MM.1S (cell line): Measurements from ENCODE around the gene C6orf136.

ENCODE experiments used
- DNase-seq: peaks from one replicate; pipeline ENCODE4 v3.0.0-alpha.2; 2015
- H2AFZ ChIP-seq: fragments of 300-600 bp; sonication (generic); 2 replicates; pipeline ENCODE4 v1.6.0; 2016; ENCODE audit warnings: antibody characterized with exemption, low read length
- H3F3A ChIP-seq: fragments of 300-600 bp; sonication (generic); 2 replicates; pipeline ENCODE4 v1.6.1; 2016; ENCODE audit warnings: mild to moderate bottlenecking, antibody characterized with exemption, low read length, moderate library complexity, mixed read lengths; ENCODE audit not compliant: insufficient read depth
- H3K27ac ChIP-seq: fragments of 300-600 bp; sonication (generic); 2 replicates; pipeline ENCODE4 v1.5.1; 2016; ENCODE audit warnings: mild to moderate bottlenecking, low read length
- H3K27me3 ChIP-seq: fragments of 300-600 bp; sonication (generic); replicated peaks from 2 replicates; pipeline ENCODE4 v1.6.0; 2016; ENCODE audit warnings: low read length; ENCODE audit not compliant: insufficient read depth
- H3K36me3 ChIP-seq: fragments of 300-600 bp; sonication (generic); replicated peaks from 2 replicates; pipeline ENCODE4 v1.6.1; 2016; ENCODE audit warnings: mild to moderate bottlenecking, low read length, mixed read lengths; ENCODE audit not compliant: insufficient read depth
- H3K4me1 ChIP-seq: fragments of 300-600 bp; sonication (generic); 2 replicates; pipeline ENCODE4 v1.6.1; 2016; ENCODE audit warnings: low read length, mixed read lengths
- H3K4me2 ChIP-seq: fragments of 300-600 bp; sonication (generic); 2 replicates; pipeline ENCODE4 v1.6.0; 2016; ENCODE audit warnings: low read depth, low read length
- H3K4me3 ChIP-seq: fragments of 300-600 bp; sonication (generic); 2 replicates; pipeline ENCODE4 v1.5.1; 2016; ENCODE audit warnings: low read length, mixed read lengths
- H3K79me2 ChIP-seq: fragments of 300-600 bp; sonication (generic); 2 replicates; pipeline ENCODE4 v1.6.1; 2016; ENCODE audit warnings: mixed run types, low read length, mixed read lengths
- H3K9ac ChIP-seq: fragments of 300-600 bp; sonication (generic); 2 replicates; pipeline ENCODE4 v1.6.1; 2016; ENCODE audit warnings: low read length, mixed read lengths
- H3K9me2 ChIP-seq: fragments of 300-600 bp; sonication (generic); replicated peaks from 2 replicates; pipeline ENCODE4 v1.6.1; 2016; ENCODE audit warnings: mild to moderate bottlenecking, low read length, mixed read lengths; ENCODE audit not compliant: insufficient read depth
- H3K9me3 ChIP-seq: fragments of 300-600 bp; sonication (generic); replicated peaks from 2 replicates; pipeline ENCODE4 v1.6.1; 2016; ENCODE audit warnings: mild to moderate bottlenecking, low read length, mixed read lengths; ENCODE audit not compliant: insufficient read depth
- H4K20me1 ChIP-seq: fragments of 300-600 bp; sonication (generic); 2 replicates; pipeline ENCODE4 v1.6.1; 2016; ENCODE audit warnings: mild to moderate bottlenecking, low read length, moderate library complexity, mixed read lengths; ENCODE audit not compliant: insufficient read depth
- EZH2 ChIP-seq: fragments of 300-600 bp; sonication (generic); optimal IDR thresholded peaks from 2 replicates; pipeline ENCODE3; 2017; ENCODE audit warnings: low read depth, mild to moderate bottlenecking, antibody characterized with exemption, low read length, mixed read lengths
- EZH2phosphoT487 ChIP-seq: fragments of 300-600 bp; sonication (generic); IDR thresholded peaks from 2 replicates; pipeline ENCODE4 v1.6.1; 2018; ENCODE audit warnings: antibody characterized with exemption, low read length
- TF ChIP-seq, protein P1 (sequence below): fragments of 300-600 bp; sonication (generic); IDR thresholded peaks from 2 replicates; pipeline ENCODE4 v1.5.1; 2016; ENCODE audit warnings: antibody characterized with exemption, low read length, mixed read lengths

Gene C6orf136

DNA sequence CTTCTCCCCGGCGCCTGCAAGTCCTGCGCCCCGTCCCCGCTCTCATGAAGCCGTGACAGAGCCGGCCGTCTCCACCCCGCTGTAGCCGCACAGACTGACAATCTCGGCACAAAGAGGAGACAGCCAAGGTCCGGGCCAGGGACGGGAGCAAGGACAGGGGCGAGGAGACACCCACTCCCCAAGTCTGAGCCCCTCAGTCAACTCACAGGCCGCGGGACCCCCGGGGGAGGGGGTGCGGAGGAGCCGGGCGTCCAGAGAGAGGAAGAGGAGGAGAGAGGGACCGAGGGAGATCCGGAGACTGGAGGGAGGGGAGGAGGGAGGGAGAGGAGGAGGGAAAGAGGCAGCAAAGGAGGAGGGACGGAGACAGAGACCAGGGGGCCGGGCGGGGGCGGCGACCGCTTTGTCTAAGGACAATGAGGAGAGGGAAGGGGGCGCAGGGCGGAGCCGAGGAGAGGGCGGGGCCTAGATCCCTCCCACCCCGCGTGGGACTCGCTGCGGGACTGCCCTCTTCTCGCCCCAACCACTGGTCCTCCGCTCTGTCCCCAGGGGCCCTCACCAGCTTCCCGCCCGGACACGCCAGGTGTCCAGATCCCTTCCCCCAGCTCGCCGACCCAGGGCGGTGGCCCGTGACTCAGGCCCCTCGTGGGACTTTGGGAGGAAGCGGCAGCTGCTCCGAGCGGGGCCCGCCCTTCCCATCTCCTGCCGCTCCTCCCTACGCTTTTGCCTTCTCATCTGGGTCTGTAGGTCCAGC, 40.1 kb downstream of the C6orf136 start:
- no peaks in the 10 kb centered on the region for H3K9me2 ChIP-seq
- H3K9ac ChIP-seq, result peak overlapping the region; percentile 56
- H4K20me1 ChIP-seq, result no peaks in the 10 kb centered on the region
- H3K4me1 ChIP-seq, result peaks cover 27% of the 10 kb centered on the region
- no peaks in the 10 kb centered on the region for H3K27me3 ChIP-seq
- H3K4me2 ChIP-seq, result peak overlapping the region; percentile 90; the same call in 1 of the 2 replicates
- TF ChIP-seq EZH2 (no peak), EZH2phosphoT487 (no peak)
- TF ChIP-seq, protein P1, sequence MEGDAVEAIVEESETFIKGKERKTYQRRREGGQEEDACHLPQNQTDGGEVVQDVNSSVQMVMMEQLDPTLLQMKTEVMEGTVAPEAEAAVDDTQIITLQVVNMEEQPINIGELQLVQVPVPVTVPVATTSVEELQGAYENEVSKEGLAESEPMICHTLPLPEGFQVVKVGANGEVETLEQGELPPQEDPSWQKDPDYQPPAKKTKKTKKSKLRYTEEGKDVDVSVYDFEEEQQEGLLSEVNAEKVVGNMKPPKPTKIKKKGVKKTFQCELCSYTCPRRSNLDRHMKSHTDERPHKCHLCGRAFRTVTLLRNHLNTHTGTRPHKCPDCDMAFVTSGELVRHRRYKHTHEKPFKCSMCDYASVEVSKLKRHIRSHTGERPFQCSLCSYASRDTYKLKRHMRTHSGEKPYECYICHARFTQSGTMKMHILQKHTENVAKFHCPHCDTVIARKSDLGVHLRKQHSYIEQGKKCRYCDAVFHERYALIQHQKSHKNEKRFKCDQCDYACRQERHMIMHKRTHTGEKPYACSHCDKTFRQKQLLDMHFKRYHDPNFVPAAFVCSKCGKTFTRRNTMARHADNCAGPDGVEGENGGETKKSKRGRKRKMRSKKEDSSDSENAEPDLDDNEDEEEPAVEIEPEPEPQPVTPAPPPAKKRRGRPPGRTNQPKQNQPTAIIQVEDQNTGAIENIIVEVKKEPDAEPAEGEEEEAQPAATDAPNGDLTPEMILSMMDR, result no peak
- peak overlapping the region; percentile 69; the same call in 1 of the 2 replicates for H3K27ac ChIP-seq
- H3F3A ChIP-seq, result peaks cover 49% of the 10 kb centered on the region
- H3K36me3 ChIP-seq, result no peaks in the 10 kb centered on the region
- peak overlapping the region; percentile 60 for H2AFZ ChIP-seq
- peak overlapping the region; percentile 87 for H3K4me3 ChIP-seq
- DNase-seq, result peak; percentile 61
- no peaks in the 10 kb centered on the region for H3K9me3 ChIP-seq
- peaks cover 54% of the 10 kb centered on the region for H3K79me2 ChIP-seq

DNA sequence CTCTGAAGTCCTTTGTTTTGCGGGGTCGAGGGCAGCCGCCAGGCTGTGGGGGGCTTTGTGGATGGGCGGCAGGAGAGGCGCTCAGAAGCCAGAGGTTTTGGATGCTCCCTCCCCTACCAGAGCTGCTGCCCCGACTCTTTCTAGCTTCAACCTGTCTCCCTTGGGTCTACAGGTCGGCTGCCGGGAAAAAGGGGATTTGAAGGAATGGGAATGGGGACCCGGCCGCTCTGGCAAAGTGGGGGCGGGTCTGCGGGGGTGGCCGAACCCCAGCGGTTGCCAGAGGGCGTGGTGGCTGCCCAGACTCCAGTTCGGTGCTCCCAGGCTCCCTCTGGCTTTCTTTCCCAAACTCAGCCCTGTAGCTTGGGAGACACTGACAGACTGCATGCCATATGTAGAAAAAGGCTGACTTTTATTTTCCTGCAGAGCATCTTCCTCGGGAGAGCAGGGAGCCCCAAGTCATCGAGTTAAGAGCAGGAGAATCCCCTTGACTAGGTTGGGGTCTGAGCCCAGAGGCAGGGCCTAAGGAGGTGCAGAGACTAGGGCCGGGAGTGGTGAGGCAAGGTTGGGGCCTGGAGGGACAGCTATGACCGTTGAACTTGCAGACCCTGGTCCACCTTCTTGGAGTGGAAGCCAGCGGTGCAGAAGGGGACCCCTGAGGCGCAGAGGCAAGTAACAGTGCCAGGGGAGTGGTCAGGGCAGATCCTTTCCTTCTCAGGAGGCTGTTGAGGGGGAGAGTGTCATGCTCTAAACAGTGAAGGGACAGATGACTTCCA, 40.9 kb downstream of the C6orf136 start:
- Histone ChIP-seq H3F3A (peaks cover 42% of the 10 kb centered on the region), H3K36me3 (no peaks in the 10 kb centered on the region), H3K27ac (peak overlapping the region; percentile 69; the same call in 1 of the 2 replicates), H3K79me2 (peaks cover 46% of the 10 kb centered on the region), H2AFZ (peak overlapping the region; percentile 60), H3K4me2 (peak overlapping the region; percentile 90; the same call in 1 of the 2 replicates), H3K4me1 (peaks cover 25% of the 10 kb centered on the region), H3K9ac (peak overlapping the region; percentile 56; the same call in 1 of the 2 replicates), H3K9me3 (no peaks in the 10 kb centered on the region), H4K20me1 (no peaks in the 10 kb centered on the region), H3K4me3 (peak overlapping the region; percentile 87), H3K27me3 (no peaks in the 10 kb centered on the region), H3K9me2 (no peaks in the 10 kb centered on the region)
- DNase-seq, result no peak
- no peak for TF ChIP-seq EZH2phosphoT487
- no peak for TF ChIP-seq EZH2
- TF ChIP-seq, protein P1, result no peak

DNA sequence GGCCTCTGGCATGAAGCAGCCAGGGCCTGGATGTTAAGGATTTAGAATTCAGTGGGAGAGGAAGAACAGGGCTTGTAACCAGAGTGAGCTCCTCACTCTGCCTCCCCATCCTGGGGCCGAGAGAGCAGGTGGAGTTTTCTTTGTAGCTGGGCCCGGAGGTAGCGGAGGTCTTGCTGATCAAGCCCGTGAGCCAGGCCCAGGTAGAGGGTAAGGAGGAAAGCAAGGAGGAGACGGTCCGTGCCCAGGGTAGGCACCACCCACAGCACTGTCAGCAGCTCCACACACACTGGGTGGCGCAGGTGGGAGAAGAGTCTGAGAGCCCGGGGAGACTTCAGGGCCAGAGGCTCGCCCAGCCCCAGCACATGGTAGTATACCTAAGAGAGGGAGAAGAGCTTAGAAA, 41.6 kb downstream of the C6orf136 start:
- no peaks in the 10 kb centered on the region for H3K9me2 ChIP-seq
- TF ChIP-seq EZH2phosphoT487 (no peak), EZH2 (no peak)
- TF ChIP-seq, protein P1, result no peak
- H2AFZ ChIP-seq, result no peak overlapping the region
- peaks cover 25% of the 10 kb centered on the region for H3K4me1 ChIP-seq
- H3F3A ChIP-seq, result peaks cover 34% of the 10 kb centered on the region
- no peaks in the 10 kb centered on the region for H3K27me3 ChIP-seq
- H4K20me1 ChIP-seq, result no peaks in the 10 kb centered on the region
- no peak overlapping the region for H3K4me3 ChIP-seq
- H3K4me2 ChIP-seq, result no peak overlapping the region
- no peak overlapping the region for H3K9ac ChIP-seq
- peaks cover 39% of the 10 kb centered on the region for H3K79me2 ChIP-seq
- no peak overlapping the region for H3K27ac ChIP-seq
- DNase-seq, result no peak
- no peaks in the 10 kb centered on the region for H3K9me3 ChIP-seq
- H3K36me3 ChIP-seq, result no peaks in the 10 kb centered on the region
